Hematopoietic multipotent progenitor cell (in vitro differentiated cells): ENCODE measurements around the gene CRISP1. TPM values are rescaled to one million over a fixed set of nuclear protein-coding genes. Genes with fewer than 3 reads are reported as not detected.
"Not testable (repeated sequence)": the region's sequence is repeated elsewhere in the genome, so short reads cannot be mapped to it uniquely, and the experiment has no call there.

ENCODE experiments used
- DNase-seq, 3 donors: peaks; one replicate each; pipeline ENCODE4 v3.0.0-alpha.2; 2011 to 2015; ENCODE audit warnings: low read depth in 2 of 3, low spot score in 2 of 3
- total RNA-seq: library from RNA; depleted of rRNA; stranded (reverse); fragments of >200 nt; gene quantifications from one replicate; pipeline ENCODE4 v1.2.3, GENCODE V29; 2012

The CRISP1 gene
- not detected for total RNA-seq

- no peak for DNase-seq
These were observed at the start of gene CRISP1 for GRCh38 chr6:49866485-49866943. Gene CRISP1, minus strand, starts transcription at chr6:49866535. Its CDS starts 9,135 bp downstream, at chr6:49857400.

GRCh38 chr6:49915035-49915434 lies 48.7 kb upstream of the CRISP1 start:
- no peak for DNase-seq

- no peak for DNase-seq
These were observed 47.5 kb upstream of the CRISP1 start for GRCh38 chr6:49913636-49914375.

- no peak for DNase-seq
These were observed 45.9 kb upstream of the CRISP1 start for GRCh38 chr6:49912196-49912595.

GRCh38 chr6:49911252-49911651 lies 44.9 kb upstream of the CRISP1 start:
- no peak for DNase-seq

- no peak for DNase-seq
These were observed 43.2 kb upstream of the CRISP1 start for GRCh38 chr6:49909563-49909962.

- no peak for DNase-seq
These were observed 40.2 kb upstream of the CRISP1 start for GRCh38 chr6:49906526-49906925.

GRCh38 chr6:49905296-49905695 lies 39.0 kb upstream of the CRISP1 start:
- no peak for DNase-seq

GRCh38 chr6:49902856-49903255 lies 36.5 kb upstream of the CRISP1 start:
- no peak for DNase-seq

GRCh38 chr6:49898904-49899566 lies 32.7 kb upstream of the CRISP1 start:
- no peak for DNase-seq

- not testable (repeated sequence) for DNase-seq
These were observed 29.2 kb upstream of the CRISP1 start for GRCh38 chr6:49895553-49895952.

GRCh38 chr6:49892280-49892679 lies 25.9 kb upstream of the CRISP1 start:
- DNase-seq, result no peak

GRCh38 chr6:49890988-49891387 lies 24.7 kb upstream of the CRISP1 start:
- DNase-seq, result no peak

- DNase-seq, result peak in 1 of 3 donors; percentile 17
These were observed 22.6 kb upstream of the CRISP1 start for GRCh38 chr6:49888742-49889431.

- no peak for DNase-seq
These were observed 2.7 kb upstream of the CRISP1 start for GRCh38 chr6:49868951-49869529.

- no peak for DNase-seq
These were observed 10.1 kb downstream of the CRISP1 start for GRCh38 chr6:49856282-49856681.

GRCh38 chr6:49855221-49855620 lies 11.1 kb downstream of the CRISP1 start:
- DNase-seq, result peak in 2 of 3 donors; percentile 9 to 52

- no peak for DNase-seq
These were observed 13.4 kb downstream of the CRISP1 start for GRCh38 chr6:49852975-49853374.

- peak in 2 of 3 donors; percentile 47 to 84 for DNase-seq
These were observed 17.0 kb downstream of the CRISP1 start for GRCh38 chr6:49849213-49849907.

GRCh38 chr6:49847673-49848072 lies 18.7 kb downstream of the CRISP1 start:
- no peak for DNase-seq

GRCh38 chr6:49847014-49847413 lies 19.3 kb downstream of the CRISP1 start:
- DNase-seq, result no peak
